Coronary artery (tissue), 2 donors: ENCODE measurements around the gene SUPT5H.

Experiments used
- DNase-seq: peaks from one replicate; pipeline ENCODE4 v3.0.0-alpha.2; 2017; ENCODE audit warnings: low spot score
- H3K27ac ChIP-seq, 2 donors: fragments of 200-600 bp; sonication (generic); one replicate each; pipeline ENCODE4 v1.5.1; 2016 to 2019
- H3K4me3 ChIP-seq: fragments of 200-600 bp; sonication (generic); 2 replicates; pipeline ENCODE4 v1.5.1; 2016; ENCODE audit warnings: mild to moderate bottlenecking, moderate library complexity
- TF ChIP-seq, protein P1 (sequence below): fragments of 200-600 bp; sonication (generic); IDR thresholded peaks from one replicate; pipeline ENCODE4 v1.5.1; 2019; ENCODE audit warnings: antibody characterized with exemption

SUPT5H gene

DNA sequence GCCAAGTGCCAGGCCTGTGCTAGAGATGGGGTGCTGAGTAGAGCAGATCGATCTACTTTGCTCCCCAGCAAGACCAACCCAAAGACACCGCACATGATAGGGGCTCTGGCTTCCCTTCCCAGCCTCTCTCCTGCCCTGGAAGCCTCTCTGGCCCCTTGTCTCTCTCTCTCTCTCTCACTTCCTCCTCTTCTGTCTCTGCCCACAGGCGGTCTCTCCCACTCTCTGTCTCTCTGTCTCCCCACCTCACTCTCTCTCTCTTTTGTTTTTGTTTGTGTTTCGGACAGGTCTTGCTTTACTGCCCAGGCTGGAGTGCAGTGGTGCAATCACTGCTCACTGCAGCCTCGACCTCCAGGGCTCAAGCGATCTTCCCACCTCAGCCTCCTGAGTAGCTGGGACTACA lies 70.9 kb downstream of the SUPT5H start:
- Histone ChIP-seq H3K4me3 (peak overlapping the region; percentile 63), H3K27ac (no peak overlapping the region)
- DNase-seq = no peak
- TF ChIP-seq, protein P1, sequence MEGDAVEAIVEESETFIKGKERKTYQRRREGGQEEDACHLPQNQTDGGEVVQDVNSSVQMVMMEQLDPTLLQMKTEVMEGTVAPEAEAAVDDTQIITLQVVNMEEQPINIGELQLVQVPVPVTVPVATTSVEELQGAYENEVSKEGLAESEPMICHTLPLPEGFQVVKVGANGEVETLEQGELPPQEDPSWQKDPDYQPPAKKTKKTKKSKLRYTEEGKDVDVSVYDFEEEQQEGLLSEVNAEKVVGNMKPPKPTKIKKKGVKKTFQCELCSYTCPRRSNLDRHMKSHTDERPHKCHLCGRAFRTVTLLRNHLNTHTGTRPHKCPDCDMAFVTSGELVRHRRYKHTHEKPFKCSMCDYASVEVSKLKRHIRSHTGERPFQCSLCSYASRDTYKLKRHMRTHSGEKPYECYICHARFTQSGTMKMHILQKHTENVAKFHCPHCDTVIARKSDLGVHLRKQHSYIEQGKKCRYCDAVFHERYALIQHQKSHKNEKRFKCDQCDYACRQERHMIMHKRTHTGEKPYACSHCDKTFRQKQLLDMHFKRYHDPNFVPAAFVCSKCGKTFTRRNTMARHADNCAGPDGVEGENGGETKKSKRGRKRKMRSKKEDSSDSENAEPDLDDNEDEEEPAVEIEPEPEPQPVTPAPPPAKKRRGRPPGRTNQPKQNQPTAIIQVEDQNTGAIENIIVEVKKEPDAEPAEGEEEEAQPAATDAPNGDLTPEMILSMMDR = no peak

DNA sequence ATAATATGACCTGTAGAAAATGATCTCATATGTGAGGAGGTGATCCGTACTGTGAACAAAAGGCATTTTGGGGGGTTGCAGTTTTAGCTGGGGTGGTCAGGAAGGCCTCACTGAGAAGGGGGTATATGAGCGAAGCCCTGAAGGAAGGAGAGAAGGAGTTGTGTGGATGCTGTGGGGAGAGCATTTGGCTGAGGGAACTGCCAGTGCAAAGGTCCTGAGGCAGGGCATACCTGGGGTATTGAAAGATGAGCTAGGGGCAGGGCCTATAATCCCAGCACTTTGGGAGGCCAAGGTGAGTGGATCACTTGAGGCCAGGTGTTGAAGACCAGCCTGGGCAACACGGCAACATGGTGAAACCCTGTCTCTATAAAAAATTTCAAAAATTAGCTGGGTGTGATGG lies 72.0 kb downstream of the SUPT5H start:
- TF ChIP-seq, protein P1 = no peak
- Histone ChIP-seq H3K27ac (no peak overlapping the region), H3K4me3 (no peak overlapping the region)
- no peak for DNase-seq

DNA sequence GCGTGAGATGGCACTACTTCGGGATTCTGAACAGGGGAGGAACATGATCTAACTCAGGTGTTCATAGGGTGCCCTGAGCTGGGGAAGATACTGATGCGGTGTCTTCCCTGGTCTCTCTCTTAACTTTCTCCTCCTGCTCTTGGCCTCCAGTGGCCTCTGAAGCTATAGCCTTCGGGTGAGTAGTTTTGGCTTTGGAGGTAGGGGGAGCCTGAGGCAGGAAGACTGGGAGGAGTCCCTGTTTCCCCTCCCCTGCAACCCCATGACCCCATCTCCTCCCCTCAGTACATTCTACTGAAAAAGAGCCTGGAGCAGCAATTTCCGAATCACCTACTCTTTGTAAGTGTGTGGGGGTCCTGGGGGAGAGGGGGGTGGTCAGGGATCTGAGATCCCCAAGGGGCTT lies 73.1 kb downstream of the SUPT5H start:
- Histone ChIP-seq H3K27ac (no peak overlapping the region), H3K4me3 (no peak overlapping the region)
- no peak for DNase-seq
- TF ChIP-seq, protein P1 = no peak

DNA sequence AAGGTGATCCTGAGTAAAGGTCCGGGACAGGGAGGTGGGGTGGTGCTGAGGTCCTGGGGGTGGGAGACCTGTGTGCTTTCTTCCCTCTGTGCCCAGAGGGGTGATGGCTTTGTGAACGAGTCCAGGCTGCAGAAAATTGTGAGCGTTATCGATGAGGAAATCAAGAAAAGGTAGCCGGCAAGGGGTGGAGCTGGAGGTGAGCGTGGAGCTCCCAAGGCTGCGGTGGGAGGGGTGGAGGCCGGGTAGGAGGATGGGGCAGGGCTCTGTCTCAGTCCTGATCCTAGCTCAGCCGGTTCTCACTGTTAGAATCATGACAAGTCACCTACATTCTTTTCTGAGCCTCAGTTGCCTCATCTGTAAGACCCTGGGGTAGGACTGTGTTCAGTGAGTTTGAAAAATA lies 73.6 kb downstream of the SUPT5H start:
- TF ChIP-seq, protein P1 = no peak
- H3K4me3 ChIP-seq = no peak overlapping the region
- no peak for DNase-seq
- H3K27ac ChIP-seq = no peak overlapping the region

DNA sequence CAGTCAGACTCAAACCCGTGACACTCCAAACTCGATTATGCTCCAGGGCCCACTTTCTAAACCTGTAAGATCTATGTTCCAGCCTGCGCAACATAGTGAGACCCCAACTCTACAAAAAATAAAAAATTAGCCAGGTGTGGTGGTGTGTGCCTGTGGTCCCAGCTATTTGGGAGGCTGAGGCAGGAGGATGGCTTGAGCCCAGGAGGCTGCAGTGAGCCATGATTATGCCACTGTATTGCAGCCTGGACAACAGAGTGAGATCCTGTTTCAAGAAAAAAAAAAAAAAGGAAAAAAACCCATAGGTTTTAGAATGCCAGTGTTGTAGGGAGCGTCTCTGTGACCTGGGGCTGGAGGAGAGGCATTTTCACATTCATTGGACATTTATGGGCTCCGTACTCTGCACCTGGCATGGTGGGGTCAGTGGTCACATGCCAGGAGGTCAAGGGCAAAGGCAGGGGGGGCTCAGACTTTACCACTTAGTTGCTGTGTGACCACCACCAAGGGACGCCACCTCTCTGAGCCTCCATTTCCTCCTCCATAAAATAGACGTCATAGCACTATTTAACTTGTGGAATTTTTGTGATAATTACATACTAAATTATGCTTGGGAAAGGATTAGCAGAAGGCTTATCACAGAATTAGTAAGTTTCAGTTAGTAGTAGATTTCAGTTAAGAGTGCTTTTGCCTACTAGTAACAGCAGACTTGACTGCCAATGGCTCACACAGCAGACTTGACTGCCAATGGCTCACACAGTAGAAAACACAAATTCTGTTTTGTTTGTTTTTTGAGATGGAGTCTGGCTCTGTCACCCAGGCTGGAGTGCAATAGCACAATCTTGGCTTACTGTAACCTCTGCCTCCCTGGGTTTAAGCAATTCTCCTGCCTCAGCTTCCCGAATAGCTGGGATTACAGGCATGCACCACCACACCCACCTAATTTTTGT lies 75.4 kb downstream of the SUPT5H start:
- no peak overlapping the region for H3K4me3 ChIP-seq
- no peak overlapping the region for H3K27ac ChIP-seq
- TF ChIP-seq, protein P1 = no peak
- no peak for DNase-seq

DNA sequence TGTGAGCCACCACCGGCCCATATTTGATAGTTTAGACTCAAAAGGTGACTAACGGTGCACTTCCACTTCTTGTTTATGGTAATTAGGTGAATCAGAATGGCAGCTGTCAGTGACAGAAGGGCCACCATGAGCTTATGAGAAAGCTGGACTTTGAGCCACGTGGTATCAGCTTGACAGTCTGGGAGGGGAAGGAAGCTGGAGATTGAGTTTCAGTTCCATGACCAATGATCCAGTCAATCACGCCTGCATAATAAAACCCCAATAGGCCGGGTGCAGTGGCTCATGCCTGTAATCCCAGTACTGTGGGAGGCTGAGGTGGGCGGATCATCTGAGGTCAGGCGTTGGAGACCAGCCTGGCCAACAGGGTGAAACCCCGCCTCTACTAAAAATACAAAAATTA lies 79.1 kb downstream of the SUPT5H start:
- DNase-seq = no peak
- H3K27ac ChIP-seq = no peak overlapping the region
- TF ChIP-seq, protein P1 = no peak
- no peak overlapping the region for H3K4me3 ChIP-seq

DNA sequence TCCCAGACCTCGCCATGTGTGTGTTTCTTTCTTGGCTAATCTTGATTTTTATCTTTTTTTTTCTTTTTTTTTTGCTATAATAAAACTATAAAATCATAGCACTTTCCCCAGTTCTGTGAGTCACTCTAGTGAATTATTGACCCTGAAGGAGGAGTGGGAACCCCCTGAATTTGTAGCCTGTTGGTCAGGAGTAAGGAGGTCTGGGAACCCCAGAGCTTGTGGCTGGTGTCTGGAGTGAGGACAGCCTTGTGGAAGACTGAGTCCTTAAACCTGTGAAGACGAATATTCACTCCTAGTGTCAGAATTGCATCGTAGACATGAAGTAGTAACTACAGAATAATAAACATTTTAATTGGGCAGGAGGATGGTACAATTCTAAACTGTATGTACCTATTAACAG lies 79.8 kb downstream of the SUPT5H start:
- Histone ChIP-seq H3K4me3 (no peak overlapping the region), H3K27ac (no peak overlapping the region)
- DNase-seq = no peak
- TF ChIP-seq, protein P1 = no peak
